ENCODE results near the gene ANKRD24. TPM values are rescaled to one million over a fixed set of nuclear protein-coding genes. Genes with fewer than 3 reads are reported as not detected.

The ANKRD24 gene
- 1.1 and 2.0 TPM in 2 replicates for total RNA-seq

GRCh38 chr19:4182084-4182810 is at the start of gene ANKRD24, which contains the start of gene SIRT6:
ANKRD24 (plus strand) TSS chr19:4182689; CDS start chr19:4186426, 3,737 bp downstream.
SIRT6 (minus strand) TSS chr19:4182563; CDS start chr19:4182539, 24 bp downstream.

DNA sequence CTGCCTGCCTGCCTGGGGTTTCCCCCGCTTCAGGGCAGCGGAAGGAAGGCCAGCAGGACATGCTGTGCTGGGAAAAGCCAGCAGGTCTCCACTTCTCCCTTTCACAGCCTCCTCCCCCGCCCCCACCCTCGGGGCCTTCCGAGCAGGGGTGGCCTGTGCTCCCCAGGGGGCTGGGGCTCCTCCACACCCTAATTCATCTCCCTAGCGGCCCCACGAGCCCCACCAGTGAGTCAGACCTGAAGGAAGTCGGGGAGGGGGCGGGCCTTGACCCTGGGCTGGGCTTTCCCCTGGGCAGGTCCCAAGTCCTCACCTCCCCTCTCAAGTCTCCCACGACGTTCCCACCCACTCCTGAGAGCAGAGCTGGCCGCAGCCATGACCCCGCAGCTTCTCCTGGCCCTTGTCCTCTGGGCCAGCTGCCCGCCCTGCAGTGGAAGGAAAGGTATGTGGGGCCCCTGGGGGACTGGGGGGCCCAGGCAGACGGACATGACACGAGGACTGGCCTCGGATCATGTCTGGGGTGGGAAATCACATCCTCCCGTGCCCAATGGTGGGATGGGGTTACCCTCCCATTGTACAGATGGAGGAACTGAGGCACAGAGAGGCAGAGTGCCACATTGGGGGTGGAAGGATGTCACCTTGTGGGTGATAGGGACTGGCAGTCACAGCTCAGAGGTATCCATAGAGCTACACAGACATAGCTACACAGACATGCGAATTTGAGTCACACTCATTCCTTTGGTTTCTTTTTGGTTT is 46.9 kb downstream of the ANKRD24 start, which contains the start of gene EBI3:
EBI3 (plus strand) TSS at position 345 of the 753 bp plus-strand sequence; CDS start at position 373, 28 bp downstream.

DNA sequence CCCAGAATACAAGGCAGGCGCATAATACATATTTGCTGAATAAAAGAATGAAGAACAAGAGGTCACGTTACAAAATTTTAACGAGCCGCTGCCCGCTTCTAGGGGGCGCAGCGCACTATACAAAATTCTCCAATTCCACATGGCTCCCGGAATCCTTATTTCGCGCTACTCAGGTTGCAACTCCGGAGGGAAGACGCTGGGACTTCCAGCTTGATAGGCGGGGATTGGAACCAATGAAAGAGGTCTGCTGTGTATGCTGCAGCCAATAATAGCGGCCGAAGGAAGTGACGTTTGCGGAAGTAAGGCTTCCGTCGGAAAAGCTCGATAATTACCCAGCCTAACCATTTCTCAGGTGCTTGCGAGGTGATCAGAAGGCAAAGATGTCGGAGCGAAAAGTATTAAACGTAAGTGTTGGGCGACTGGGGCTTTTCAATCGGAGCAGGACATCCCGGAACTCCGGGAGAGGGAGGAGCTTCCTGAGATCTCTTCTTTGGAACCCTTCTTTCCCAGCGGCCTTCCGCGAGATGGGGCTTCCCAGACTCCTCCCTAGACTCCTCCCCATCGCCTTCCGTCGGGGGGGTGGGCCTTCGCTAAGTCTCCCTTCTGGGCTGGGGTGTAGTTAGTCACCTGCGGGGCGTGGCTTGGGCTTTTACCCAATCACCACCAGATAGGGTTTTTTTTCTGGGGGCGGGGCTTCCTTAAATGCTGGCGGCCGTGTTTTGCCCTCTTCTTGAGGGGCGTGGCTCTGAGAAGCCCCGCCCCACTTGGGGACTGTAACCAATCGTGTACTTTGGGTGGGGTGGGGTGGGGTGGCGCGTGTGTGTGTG is 64.5 kb downstream of the ANKRD24 start, which contains the start of gene YJU2:
YJU2 (plus strand) TSS at position 314 of the 827 bp plus-strand sequence; CDS start at position 381, 67 bp downstream.

Other genes starting within 250 kb of the ANKRD24 start
- not detected in 2 replicates for gene NMRK2, start 249.6 kb upstream of the ANKRD24 start, total RNA-seq
- gene DAPK3, start 211.6 kb upstream of the ANKRD24 start, total RNA-seq, result 80.1 and 162 TPM in 2 replicates
- 2,634 and 3,144 TPM in 2 replicates for gene EEF2, start 197.2 kb upstream of the ANKRD24 start, total RNA-seq
- gene PIAS4, start 175.0 kb upstream of the ANKRD24 start, total RNA-seq, result 23.2 and 33.8 TPM in 2 replicates
- 22.8 and 46.5 TPM in 2 replicates for gene ZBTB7A, start 115.8 kb upstream of the ANKRD24 start, total RNA-seq
- gene MAP2K2, start 58.6 kb upstream of the ANKRD24 start, total RNA-seq, result 157 and 205 TPM in 2 replicates
- gene CREB3L3, start 29.1 kb upstream of the ANKRD24 start, total RNA-seq, result not detected in 2 replicates
- 11.0 and 18.0 TPM in 2 replicates for gene SIRT6, start 126 bp upstream of the ANKRD24 start, total RNA-seq
- 0.79 and 1.2 TPM in 2 replicates for gene EBI3, start 46.8 kb downstream of the ANKRD24 start, total RNA-seq
- 18.8 and 22.1 TPM in 2 replicates for gene YJU2, start 64.4 kb downstream of the ANKRD24 start, total RNA-seq
- not detected in 2 replicates for gene SHD, start 96.6 kb downstream of the ANKRD24 start, total RNA-seq
- gene TMIGD2, start 119.7 kb downstream of the ANKRD24 start, total RNA-seq, result not detected in 2 replicates
- gene FSD1, start 121.9 kb downstream of the ANKRD24 start, total RNA-seq, result 1.7 TPM in 1 of 2 replicates, not detected in the other
- gene STAP2, start 156.1 kb downstream of the ANKRD24 start, total RNA-seq, result 51.0 and 60.1 TPM in 2 replicates
- 9.1 and 14.9 TPM in 2 replicates for gene MPND, start 160.9 kb downstream of the ANKRD24 start, total RNA-seq
- 37.3 and 78.5 TPM in 2 replicates for gene SH3GL1, start 217.9 kb downstream of the ANKRD24 start, total RNA-seq
- 4.7 and 13.0 TPM in 2 replicates for gene CHAF1A, start 220.0 kb downstream of the ANKRD24 start, total RNA-seq